HG02763 (cell line): ENCODE data around the gene SF3B2.

Experiments used
- ATAC-seq: cut with Tn5 transposase; IDR thresholded peaks from one replicate; pipeline ENCODE4 v1.9.1; 2021; ENCODE audit warnings: mild to moderate bottlenecking, moderate library complexity; ENCODE audit not compliant: unreplicated experiment

Gene SF3B2

GRCh38 chr11:66047541-66048365, 4.4 kb upstream of the SF3B2 start:
- ATAC-seq = no peak

DNA sequence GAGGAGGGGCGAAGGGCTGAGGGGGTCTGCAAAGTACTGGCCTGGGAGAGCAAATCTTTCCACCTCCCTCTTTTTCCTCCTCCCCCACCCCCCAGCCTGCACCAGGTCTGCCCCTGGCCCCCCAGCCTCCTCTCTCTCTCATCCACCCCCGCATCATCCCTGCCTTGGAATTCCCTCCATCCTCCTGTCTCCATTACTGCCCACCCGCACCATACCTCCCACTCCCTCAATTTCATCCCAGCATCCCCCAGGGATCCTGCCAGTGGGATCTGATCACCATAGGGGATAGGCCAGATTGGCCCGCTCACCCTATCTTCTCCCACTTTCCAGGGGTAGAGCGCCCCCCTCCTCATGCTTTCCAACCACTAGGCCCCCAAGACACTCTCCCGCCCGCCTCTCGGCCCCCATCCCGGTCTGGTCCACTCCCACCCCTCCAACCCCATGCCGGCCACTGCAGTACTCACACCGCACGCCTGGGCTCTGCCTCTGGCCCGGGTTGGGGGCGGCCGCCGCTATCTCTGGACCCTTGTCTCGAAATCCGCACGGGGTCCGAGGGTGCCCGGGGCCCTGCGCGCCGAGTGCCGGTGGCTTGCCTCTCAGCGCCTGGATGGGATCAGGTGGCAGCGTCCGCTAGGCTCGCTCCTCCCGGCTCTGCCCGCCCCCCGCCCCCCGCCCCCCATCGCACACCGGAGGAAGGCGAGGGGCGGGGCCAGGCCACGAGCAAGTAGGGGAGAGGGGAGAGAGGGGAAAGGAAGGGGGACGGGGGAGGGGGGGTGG, 3.4 kb upstream of the SF3B2 start, which contains the start of gene GAL3ST3:
GAL3ST3 (minus strand) TSS at position 615 of the 777 bp plus-strand sequence. CDS start 3,746 bp downstream, outside the sequence.
- no peak for ATAC-seq

- no peak for ATAC-seq
Observed at GRCh38 chr11:66050581-66051231, 1.5 kb upstream of the SF3B2 start.

DNA sequence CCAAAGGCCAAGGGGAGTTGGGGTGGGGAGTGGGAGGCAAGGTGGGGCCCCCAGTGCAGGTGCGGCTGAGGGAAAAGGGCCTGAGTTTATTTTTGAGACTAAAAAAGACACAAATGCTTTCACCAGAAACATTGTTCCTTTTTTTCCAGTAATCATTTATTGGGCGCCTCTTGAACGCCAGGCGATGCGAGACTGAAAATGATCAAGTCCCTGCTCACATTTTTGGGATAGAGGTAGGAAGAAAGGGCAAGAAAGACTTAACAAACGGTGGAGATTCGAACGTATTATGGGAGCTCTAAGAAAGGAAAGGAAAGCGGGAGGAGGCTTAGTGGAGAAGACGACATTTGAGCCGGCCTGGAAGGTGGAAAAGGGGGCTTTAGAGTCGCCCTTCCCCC, 796 bp upstream of the SF3B2 start:
- no peak for ATAC-seq

- ATAC-seq = no peak
Observed at GRCh38 chr11:66052664-66052982, 459 bp downstream of the SF3B2 start.

DNA sequence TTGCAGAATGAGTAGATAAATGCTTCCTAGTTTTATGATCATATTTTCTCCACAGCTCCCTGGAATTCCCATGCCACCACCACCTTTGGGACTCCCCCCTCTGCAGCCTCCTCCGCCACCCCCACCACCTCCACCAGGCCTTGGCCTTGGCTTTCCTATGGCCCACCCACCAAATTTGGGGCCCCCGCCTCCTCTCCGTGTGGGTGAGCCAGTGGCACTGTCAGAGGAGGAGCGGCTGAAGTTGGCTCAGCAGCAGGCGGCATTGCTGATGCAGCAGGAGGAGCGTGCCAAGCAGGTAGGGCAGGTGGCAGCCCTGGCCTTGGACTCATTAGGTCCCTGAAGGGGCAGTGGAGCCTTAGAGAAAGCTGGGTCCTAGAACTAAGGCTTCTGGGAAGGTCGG, 2.9 kb downstream of the SF3B2 start:
- ATAC-seq = no peak

GRCh38 chr11:66056501-66056900, 4.3 kb downstream of the SF3B2 start:
- ATAC-seq = no peak

- no peak for ATAC-seq
Observed at GRCh38 chr11:66059966-66060680, 8.0 kb downstream of the SF3B2 start.

DNA sequence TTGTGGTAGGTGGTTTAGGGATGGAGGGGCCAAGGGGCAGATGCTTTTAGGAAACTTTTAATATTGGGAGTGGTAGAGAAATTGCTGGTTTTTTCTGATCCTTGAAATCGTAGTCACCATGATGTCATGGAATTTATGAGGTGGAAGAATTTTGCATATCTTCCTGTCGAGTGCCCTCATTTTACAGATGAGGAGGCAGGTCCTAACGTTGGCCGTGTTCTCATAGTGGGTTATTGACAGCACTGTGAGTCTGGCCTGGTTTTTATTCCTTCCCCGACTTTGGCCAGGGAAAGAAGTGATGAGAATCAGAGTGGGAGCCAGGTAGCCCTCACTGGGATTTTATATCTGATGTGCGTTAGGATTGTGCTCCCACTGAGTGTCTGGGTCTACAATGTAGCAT, 9.1 kb downstream of the SF3B2 start:
- no peak for ATAC-seq

DNA sequence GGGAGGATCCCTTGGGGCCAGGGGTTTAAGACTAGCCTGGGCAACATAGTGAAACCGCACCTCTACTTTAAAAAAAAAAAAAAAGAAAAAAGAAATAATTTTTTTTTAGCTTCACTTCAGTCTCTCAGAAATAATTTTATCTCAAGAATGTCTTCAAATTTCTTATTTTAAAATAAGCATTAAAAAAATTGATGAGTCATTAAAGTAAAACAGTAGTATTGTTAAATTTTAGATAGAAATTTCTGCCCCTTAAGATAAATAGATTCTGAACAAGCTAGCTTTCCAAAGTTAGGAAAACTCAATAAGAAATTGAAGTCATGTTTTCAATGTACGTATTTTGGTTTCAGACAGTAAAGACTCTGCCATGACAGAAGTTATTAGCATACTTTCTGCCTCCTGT, 10.2 kb downstream of the SF3B2 start:
- no peak for ATAC-seq

DNA sequence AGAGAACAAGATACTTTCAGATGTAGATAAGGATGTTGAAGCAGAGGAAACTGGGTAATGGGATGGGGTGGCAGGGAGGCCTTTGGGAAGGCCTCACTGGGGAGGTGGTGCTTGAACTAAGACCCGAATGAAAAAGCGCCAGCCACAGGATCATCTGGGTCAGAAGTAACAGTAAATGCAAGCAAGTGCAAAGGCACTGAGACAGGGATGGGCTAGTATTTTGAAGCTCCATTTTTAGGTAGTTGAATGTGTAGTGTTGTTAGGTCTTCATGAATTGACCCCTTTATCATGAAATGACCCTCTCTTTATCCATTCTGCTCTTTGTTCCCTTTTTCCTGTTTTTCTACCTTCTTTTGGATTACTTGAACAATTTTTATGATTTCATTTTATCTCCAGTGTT, 11.7 kb downstream of the SF3B2 start:
- ATAC-seq = no peak

GRCh38 chr11:66064571-66064970, 12.4 kb downstream of the SF3B2 start:
- no peak for ATAC-seq

DNA sequence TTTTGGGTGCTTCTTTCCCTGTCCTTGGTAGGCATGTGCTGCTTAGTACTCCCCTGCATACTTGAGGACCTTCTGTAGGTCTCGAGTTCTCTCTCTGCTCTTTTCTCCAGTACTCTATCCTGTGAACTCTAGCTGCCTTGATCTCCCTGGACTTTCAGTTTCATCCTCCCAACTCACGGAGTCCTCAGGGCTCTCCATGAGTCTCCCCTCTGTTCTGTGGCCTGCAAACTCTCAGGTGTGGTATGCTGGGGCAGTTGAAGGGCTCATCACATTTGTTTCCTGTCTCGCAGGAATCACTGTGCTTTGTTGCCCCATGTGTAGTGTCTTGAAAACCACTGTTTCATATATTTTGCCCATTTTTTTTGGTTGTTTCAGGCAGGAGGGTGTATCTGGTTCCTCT, 14.6 kb downstream of the SF3B2 start:
- no peak for ATAC-seq

DNA sequence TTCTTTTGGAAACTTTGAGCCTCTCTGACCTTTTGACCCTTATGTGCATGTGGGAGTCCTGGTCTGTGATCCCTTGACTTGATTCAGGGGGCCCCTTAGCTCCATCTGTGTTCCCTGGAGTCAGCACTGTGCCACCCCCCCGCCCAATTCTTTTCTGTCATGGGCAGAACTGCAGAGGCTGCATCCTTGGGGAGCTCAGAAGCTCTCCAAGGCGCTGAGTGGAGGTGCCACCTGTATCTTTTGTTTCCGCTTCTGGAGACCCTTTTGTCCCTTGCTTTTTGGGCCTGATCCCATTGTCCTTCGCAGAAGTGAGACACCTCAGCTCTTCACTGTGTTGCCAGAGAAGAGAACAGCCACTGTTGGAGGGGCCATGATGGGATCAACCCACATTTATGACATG, 15.5 kb downstream of the SF3B2 start:
- ATAC-seq = no peak

- no peak for ATAC-seq
Observed at GRCh38 chr11:66068154-66068821, 16.1 kb downstream of the SF3B2 start.

- peak; percentile 4 for ATAC-seq
Observed at GRCh38 chr11:66068923-66069714, 17.0 kb downstream of the SF3B2 start.

DNA sequence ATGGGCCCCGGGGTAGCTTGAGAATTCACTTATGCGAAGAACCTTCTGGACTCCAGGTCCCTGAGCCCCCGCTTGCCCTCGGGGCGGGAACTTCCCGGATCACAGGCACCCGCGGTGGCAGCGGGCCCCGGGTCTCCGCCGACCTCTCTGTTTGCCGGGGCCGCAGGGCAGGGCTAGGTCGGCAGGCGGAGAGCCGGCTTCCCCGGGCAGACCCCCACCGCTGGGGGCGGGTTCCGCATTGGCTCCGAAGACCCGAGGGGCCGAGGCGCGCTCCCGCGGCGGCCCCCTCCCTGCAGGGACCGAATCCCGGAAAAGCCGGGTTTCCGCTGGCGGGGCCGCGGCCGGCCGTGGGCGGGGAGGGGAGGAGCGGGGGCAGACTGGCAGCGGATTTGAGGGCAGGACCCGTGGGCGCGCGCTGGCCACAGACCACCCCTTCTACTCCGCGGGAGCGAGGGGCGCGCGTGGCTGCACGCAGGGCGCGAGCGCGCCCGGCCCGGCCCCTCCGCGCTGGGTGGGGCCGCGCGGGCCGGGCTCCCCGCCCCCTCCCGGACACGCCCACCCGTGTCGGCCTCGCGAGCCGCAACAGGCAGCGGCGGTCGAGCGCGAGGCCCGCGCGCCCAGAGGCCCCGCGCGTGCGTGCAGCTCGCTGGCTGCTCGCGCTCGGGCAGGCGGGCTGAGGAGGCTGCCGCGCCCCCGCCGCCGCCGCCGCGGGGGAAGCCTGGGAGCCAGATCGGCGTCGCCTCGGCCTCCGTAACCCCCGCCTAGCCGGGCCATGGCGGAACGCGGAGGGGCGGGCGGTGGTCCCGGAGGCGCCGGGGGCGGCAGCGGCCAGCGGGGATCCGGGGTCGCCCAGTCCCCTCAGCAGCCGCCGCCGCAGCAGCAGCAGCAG, 17.8 kb downstream of the SF3B2 start, which contains the start of gene PACS1:
PACS1 (plus strand) TSS at position 558 of the 889 bp plus-strand sequence; CDS start at position 773, 215 bp downstream.
- peak; percentile 65 for ATAC-seq

DNA sequence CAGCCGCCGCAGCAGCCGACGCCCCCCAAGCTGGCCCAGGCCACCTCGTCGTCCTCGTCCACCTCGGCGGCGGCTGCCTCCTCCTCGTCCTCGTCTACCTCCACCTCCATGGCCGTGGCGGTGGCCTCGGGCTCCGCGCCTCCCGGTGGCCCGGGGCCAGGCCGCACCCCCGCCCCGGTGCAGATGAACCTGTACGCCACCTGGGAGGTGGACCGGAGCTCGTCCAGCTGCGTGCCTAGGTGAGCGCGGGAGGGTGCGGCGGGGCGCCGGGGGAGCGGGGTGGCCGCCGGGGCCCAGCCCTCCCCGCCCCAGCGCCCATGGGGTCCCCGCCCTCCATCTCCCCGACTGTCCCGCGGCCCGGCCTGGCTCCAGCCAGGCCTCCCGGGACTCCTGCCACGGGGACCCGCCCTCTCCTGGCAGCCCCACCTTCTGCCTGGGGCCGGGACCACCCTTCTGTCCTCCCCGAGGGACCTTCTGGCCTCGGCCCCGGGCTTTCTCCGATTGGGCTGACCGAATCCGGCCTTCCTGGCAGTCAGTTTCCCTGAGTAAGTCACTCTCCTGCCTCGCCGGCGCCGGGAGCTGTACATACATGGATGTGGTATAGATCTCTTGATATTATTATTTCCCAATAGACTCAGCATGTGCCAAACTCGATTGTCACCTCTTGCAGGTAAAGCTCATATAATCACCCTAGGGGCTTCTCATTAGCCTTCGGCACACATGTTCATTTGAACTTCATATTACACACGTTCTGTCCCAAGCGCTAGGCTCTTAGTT, 18.6 kb downstream of the SF3B2 start:
- ATAC-seq = peak; percentile 11
